GM12872 (cell line): Measurements from ENCODE around the gene ZCRB1.

Experiments
- CTCF ChIP-seq: IDR thresholded peaks from 3 replicates; pipeline ENCODE4 v1.5.1; 2011; ENCODE audit warnings: low read depth, mild to moderate bottlenecking, low read length, moderate library complexity; ENCODE audit not compliant: insufficient read depth

Gene ZCRB1

GRCh38 chr12:42270596-42270995 is 55.3 kb downstream of the ZCRB1 start:
- no peak for TF ChIP-seq CTCF

DNA sequence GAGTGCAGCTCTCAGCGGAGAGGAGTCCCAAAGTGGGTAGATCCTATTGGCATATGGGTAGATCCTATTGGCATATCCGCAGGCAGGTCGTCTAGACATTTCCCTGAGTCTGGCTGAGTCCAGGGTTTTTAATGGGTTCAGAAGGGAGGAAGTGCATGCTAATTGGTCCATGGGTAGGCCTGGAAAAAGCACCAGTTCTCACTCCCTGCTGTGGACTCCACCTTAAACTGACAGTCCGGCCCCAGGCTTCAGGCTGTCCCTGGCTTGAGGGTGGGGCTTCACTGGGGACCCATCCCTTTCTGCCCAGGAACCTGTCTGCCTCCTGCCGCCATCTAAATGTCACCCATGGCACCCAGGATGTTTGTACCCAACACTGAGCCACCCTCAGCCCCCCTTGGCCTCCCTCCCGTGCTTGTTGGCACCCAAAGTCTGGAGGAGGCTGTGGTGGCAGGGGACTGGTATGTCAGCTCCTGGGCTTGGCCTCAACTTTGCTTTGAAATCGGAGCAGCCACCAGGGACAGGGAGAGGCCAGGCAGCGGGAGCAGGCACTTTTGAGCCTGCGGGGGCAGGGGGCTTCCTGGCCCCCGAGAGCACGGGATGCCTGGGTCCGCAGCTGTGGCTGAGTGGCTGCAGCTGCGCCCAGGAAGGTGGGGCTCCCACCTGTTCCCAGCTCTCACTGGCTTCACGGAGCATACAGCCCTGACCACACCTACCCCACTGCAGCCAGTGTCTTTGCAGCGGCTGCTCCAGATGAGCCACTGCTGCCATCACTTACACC is 58.3 kb downstream of the ZCRB1 start:
- TF ChIP-seq CTCF, result no peak

DNA sequence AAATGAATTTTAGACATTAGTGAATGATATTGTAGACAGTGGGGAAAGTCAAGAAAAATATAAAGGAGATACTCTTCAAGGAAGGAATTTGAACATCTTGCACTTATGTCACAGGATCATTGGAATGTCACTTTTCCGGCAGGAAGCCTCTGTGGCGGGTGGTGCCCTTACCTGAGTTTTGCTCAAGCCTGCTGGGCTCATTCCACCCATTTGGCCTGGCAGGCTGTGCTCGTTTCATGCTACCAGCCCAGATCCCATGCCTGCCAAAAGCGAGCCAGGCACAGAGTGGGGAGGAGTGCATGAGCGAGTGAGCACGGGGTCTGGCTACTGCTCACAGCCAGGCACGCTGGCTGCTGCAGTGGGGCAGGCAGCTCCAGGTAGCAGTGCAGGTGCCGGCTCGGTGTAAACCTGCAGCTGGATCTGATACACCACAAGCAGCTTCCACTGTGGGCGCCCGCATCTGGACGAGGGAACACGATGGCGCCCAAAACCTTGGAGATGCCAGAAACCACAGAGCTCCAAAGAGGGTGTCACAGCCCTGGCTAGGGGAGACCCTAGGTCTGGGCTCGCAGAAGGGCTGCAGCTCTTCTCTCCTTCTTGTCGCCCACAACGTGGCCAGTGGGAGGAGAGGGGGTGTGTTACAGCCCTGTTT is 59.2 kb downstream of the ZCRB1 start:
- TF ChIP-seq CTCF, result no peak

DNA sequence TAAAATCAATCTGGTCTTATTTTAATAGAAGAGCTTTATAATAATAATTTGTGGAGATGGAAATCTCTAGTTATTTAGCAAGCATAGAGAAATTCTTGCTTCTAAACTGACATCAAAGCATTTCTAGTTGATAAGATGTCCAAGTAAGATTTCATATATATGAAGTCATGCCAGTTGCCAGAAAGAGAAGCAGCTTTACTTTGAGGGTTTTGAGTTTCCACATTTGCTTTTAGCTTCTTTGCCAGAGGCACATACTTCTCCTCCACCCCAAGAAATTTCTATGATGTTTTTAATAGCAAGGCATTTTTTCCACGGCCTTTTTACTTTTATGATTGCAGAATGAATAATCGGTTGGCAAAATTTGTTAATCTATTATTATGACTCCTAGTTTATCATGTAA is 63.6 kb downstream of the ZCRB1 start:
- no peak for TF ChIP-seq CTCF
